Measurements from ENCODE around the gene REM2. TPM values are rescaled to one million over a fixed set of nuclear protein-coding genes. Genes with fewer than 3 reads are reported as not detected.
"Not testable (repeated sequence)": the region's sequence is repeated elsewhere in the genome, so short reads cannot be mapped to it uniquely, and the experiment has no call there.

Gene REM2
- total RNA-seq, 1 donor from 2014 or later = 0.79 TPM

DNA sequence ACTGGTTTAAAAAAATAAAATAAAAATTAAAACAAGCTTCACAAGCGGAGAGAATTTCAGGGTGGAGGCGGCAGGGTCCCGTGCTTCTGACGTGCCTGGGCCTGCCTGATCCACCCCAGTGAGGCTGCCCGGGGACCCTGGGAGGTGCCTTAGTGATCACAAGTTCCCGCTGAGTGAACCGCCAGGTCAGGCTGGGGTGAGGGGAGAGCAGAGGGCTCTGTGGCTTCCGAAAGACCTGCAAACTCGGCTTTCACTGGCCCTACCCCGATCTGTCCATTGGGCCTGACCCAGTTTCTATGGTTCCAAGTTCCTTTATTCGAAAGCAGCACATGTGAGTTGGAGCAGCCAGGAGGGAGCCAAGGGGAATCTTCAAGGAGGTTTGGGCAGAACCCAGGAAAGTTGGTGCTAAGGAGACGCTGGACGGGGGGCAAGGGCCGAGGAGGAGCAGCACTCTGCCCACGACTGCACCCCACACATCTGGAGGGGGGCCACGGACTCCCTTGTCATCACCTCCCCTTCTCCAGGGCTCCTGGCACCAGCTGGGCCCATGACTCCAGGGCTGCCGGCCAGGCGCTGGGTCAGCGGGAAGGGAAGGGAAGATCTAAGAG, 33.7 kb upstream of the REM2 start:
- Histone ChIP-seq H3K4me2 (ENCODE audit: low read length) (peak overlapping the region; percentile 61), H3K27me3 (ENCODE audit: insufficient read depth, low read length) (no peaks in the 10 kb centered on the region), H2AFZ (ENCODE audit: low read depth, low read length) (no peak overlapping the region), H4K20me1 (ENCODE audit: insufficient read depth, low read length) (peaks cover 22% of the 10 kb centered on the region), H3K9me3 (ENCODE audit: insufficient read depth, low read depth, low read length) (no peaks in the 10 kb centered on the region), H3K4me1 (ENCODE audit: insufficient read depth, low read length) (peaks cover 76% of the 10 kb centered on the region), H3K36me3 (ENCODE audit: insufficient read depth, low read length) (peaks cover 20% of the 10 kb centered on the region), H3K9ac (ENCODE audit: low read length) (peak overlapping the region; percentile 85), H3K79me2 (ENCODE audit: insufficient read depth, low read length) (peaks cover 19% of the 10 kb centered on the region), H3K27ac (ENCODE audit: low read depth, low read length) (peak overlapping the region; percentile 99), H3K4me3 (ENCODE audit: insufficient read depth, low read depth, low read length) (no peak overlapping the region)
- Mint-ChIP-seq H3K27ac (ENCODE audit: unreplicated experiment) (peak overlapping the region; percentile 91), H3K27me3 (ENCODE audit: low read depth, unreplicated experiment) (no peaks in the 10 kb centered on the region), H3K9me3 (ENCODE audit: unreplicated experiment) (no peaks in the 10 kb centered on the region), H3K4me1 (ENCODE audit: low read depth, unreplicated experiment) (peaks cover 27% of the 10 kb centered on the region), H3K36me3 (ENCODE audit: low read depth, unreplicated experiment) (peaks cover 5% of the 10 kb centered on the region), H3K4me3 (ENCODE audit: unreplicated experiment) (no peak overlapping the region)
- FAIRE-seq (no peak), DNase-seq (ENCODE audit: low read depth) (peak; percentile 27)
- no peak for TF ChIP-seq EZH2 (IDR thresholded peaks at IDR 0.05; ENCODE audit: insufficient read depth, low read length)
- TF ChIP-seq, protein P1, sequence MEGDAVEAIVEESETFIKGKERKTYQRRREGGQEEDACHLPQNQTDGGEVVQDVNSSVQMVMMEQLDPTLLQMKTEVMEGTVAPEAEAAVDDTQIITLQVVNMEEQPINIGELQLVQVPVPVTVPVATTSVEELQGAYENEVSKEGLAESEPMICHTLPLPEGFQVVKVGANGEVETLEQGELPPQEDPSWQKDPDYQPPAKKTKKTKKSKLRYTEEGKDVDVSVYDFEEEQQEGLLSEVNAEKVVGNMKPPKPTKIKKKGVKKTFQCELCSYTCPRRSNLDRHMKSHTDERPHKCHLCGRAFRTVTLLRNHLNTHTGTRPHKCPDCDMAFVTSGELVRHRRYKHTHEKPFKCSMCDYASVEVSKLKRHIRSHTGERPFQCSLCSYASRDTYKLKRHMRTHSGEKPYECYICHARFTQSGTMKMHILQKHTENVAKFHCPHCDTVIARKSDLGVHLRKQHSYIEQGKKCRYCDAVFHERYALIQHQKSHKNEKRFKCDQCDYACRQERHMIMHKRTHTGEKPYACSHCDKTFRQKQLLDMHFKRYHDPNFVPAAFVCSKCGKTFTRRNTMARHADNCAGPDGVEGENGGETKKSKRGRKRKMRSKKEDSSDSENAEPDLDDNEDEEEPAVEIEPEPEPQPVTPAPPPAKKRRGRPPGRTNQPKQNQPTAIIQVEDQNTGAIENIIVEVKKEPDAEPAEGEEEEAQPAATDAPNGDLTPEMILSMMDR (IDR thresholded peaks at IDR 0.05; ENCODE audit: insufficient read depth, low read depth, low read length) = no peak

DNA sequence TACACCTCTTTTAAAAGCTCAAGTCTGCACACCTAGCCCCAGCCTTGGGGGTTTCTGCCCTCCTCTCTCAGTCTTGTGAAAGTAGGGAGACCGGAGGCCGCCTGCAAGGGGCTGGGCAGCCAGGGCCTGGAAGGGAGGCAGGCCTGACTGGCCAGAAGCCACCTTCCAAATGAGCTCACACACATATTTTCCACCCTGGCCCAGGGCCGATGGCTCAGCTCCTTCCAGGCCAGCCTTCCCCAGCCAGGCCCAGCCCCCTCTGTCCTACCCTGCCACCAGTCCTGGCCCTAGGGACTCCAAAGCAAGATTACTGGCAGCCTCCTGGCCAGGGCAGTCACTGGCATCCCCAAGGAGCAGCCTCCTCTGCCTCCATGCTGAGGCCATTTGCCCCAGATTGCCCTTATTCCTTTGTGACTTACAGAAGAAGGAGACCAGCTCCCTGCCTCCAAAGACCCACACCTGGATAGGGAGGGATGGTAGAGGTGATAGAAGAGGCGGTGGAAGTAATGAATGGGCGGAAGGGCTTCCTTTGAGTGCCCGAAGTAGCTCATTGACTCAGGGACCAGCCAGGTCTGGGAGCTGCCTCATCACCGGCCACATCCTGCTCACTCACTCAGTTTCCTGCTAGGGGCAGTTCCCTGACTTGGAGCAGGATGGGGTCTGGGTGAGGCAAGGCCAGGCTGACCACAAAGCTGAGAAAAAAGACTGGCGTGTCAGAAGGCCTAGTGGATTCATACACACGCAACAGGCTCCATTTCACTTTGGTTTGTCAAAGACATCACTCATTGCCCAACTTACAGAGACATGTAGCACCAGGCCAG, 31.9 kb upstream of the REM2 start:
- TF ChIP-seq EZH2 (IDR thresholded peaks at IDR 0.05; ENCODE audit: insufficient read depth, low read length) = no peak
- TF ChIP-seq, protein P1 (IDR thresholded peaks at IDR 0.05; ENCODE audit: insufficient read depth, low read depth, low read length) = no peak
- no peaks in the 10 kb centered on the region for H3K27me3 Mint-ChIP-seq (ENCODE audit: low read depth, unreplicated experiment)
- H3K4me3 ChIP-seq (ENCODE audit: insufficient read depth, low read depth, low read length) = peak overlapping the region; percentile 28
- peaks cover 3% of the 10 kb centered on the region for H3K36me3 Mint-ChIP-seq (ENCODE audit: low read depth, unreplicated experiment)
- peak overlapping the region; percentile 94 for H3K27ac Mint-ChIP-seq (ENCODE audit: unreplicated experiment)
- no peaks in the 10 kb centered on the region for H3K9me3 Mint-ChIP-seq (ENCODE audit: unreplicated experiment)
- H3K4me3 Mint-ChIP-seq (ENCODE audit: unreplicated experiment) = no peak overlapping the region
- peaks cover 2% of the 10 kb centered on the region for H3K79me2 ChIP-seq (ENCODE audit: insufficient read depth, low read length)
- DNase-seq (ENCODE audit: low read depth) = peak; percentile 98
- peak overlapping the region; percentile 84 for H3K4me2 ChIP-seq (ENCODE audit: low read length)
- peak overlapping the region; percentile 87 for H3K9ac ChIP-seq (ENCODE audit: low read length)
- peak overlapping the region; percentile 99 for H3K27ac ChIP-seq (ENCODE audit: low read depth, low read length)
- peaks cover 67% of the 10 kb centered on the region for H3K4me1 ChIP-seq (ENCODE audit: insufficient read depth, low read length)
- H4K20me1 ChIP-seq (ENCODE audit: insufficient read depth, low read length) = peaks cover 8% of the 10 kb centered on the region
- peaks cover 6% of the 10 kb centered on the region for H3K36me3 ChIP-seq (ENCODE audit: insufficient read depth, low read length)
- no peaks in the 10 kb centered on the region for H3K27me3 ChIP-seq (ENCODE audit: insufficient read depth, low read length)
- peak; percentile 98 for FAIRE-seq
- H2AFZ ChIP-seq (ENCODE audit: low read depth, low read length) = no peak overlapping the region
- no peaks in the 10 kb centered on the region for H3K9me3 ChIP-seq (ENCODE audit: insufficient read depth, low read depth, low read length)
- peaks cover 30% of the 10 kb centered on the region for H3K4me1 Mint-ChIP-seq (ENCODE audit: low read depth, unreplicated experiment)

DNA sequence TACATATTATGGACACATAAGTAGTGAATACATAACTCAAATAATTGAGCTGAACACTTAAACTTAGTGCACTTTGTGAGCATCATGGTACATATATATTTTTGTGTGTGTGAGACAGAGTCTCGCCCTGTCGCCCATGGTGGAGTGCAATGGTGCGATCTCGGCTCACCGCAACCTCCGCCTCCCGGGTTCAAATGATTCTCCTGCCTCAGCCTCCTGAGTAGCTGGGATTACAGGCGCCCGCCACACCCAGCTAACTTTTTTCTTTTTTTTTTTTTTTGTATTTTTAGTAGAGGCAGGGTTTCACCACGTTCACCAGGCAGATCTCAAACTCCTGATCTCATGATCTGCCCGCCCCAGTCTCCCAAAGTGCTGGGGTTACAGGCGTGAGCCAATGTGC, 30.8 kb upstream of the REM2 start:
- not testable (repeated sequence) for H4K20me1 ChIP-seq (ENCODE audit: insufficient read depth, low read length); H3K27me3 ChIP-seq (ENCODE audit: insufficient read depth, low read length); H3K4me3 ChIP-seq (ENCODE audit: insufficient read depth, low read depth, low read length); H3K9me3 ChIP-seq (ENCODE audit: insufficient read depth, low read depth, low read length); H3K27me3 Mint-ChIP-seq (ENCODE audit: low read depth, unreplicated experiment); H3K4me2 ChIP-seq (ENCODE audit: low read length); H3K4me3 Mint-ChIP-seq (ENCODE audit: unreplicated experiment); DNase-seq (ENCODE audit: low read depth); H2AFZ ChIP-seq (ENCODE audit: low read depth, low read length); H3K79me2 ChIP-seq (ENCODE audit: insufficient read depth, low read length); FAIRE-seq; H3K27ac Mint-ChIP-seq (ENCODE audit: unreplicated experiment); H3K36me3 ChIP-seq (ENCODE audit: insufficient read depth, low read length); H3K36me3 Mint-ChIP-seq (ENCODE audit: low read depth, unreplicated experiment); H3K9me3 Mint-ChIP-seq (ENCODE audit: unreplicated experiment)
- peaks cover 28% of the 10 kb centered on the region for H3K4me1 Mint-ChIP-seq (ENCODE audit: low read depth, unreplicated experiment)
- peak overlapping the region; percentile 99 for H3K27ac ChIP-seq (ENCODE audit: low read depth, low read length)
- H3K4me1 ChIP-seq (ENCODE audit: insufficient read depth, low read length) = peaks cover 57% of the 10 kb centered on the region
- H3K9ac ChIP-seq (ENCODE audit: low read length) = peak overlapping the region; percentile 87
